Activated B cell treated with CpG ODN at 0.5 μM for 24 hours (primary cell): Measurements from ENCODE around the gene LRRC19. TPM values are rescaled to one million over a fixed set of nuclear protein-coding genes. Genes with fewer than 3 reads are reported as not detected.

Experiments used
- ATAC-seq: fragments of 200-7000 bp; cut with Tn5 transposase; one replicate; pipeline ENCODE4 v1.10.0; 2021; ENCODE audit warnings: low read depth, mild to moderate bottlenecking, moderate library complexity
- CTCF ChIA-PET: fragments of 350-600 bp; sonication (Branson Sonifier 250); formaldehyde crosslinking; loops from one replicate; lab custom pipeline; 2021; ENCODE audit warnings: antibody characterized with exemption; lab: Charles Lee
- POLR2A ChIA-PET: fragments of 350-600 bp; sonication (Branson Sonifier 250); formaldehyde crosslinking; loops from one replicate; lab custom pipeline; 2021; ENCODE audit warnings: antibody characterized with exemption; lab: Charles Lee
- DNase-seq: peaks from one replicate; pipeline ENCODE4 v3.0.0; 2022
- H3K27ac Mint-ChIP-seq: one replicate; pipeline ENCODE4 v1.8.0; 2020; ENCODE audit warnings: mixed read lengths
- H3K27me3 Mint-ChIP-seq: one replicate; pipeline ENCODE4 v1.8.0; 2021; ENCODE audit warnings: mixed read lengths
- H3K36me3 Mint-ChIP-seq: one replicate; pipeline ENCODE4 v1.8.0; 2021; ENCODE audit warnings: low read depth, mixed read lengths
- H3K4me1 Mint-ChIP-seq: one replicate; pipeline ENCODE4 v1.8.0; 2021; ENCODE audit warnings: mixed read lengths
- H3K4me3 Mint-ChIP-seq: one replicate; pipeline ENCODE4 v1.8.0; 2020; ENCODE audit warnings: mild to moderate bottlenecking, mixed read lengths
- H3K9me3 Mint-ChIP-seq: one replicate; pipeline ENCODE4 v1.8.0; 2020; ENCODE audit warnings: mixed read lengths
- intact Hi-C: fragments of 100-400 bp; cut with micrococcal nuclease; formaldehyde crosslinking; loops from one replicate; pipeline ENCODE4 v1.15.1; 2024
- total RNA-seq: library from RNA; stranded (reverse); gene quantifications from 2 replicates; pipeline ENCODE4 v1.2.3, GENCODE V29; 2022
- TF ChIP-seq, protein P1 (sequence below): fragments of 200-600 bp; IDR thresholded peaks from one replicate; pipeline ENCODE4 v1.8.0; 2022; ENCODE audit warnings: antibody characterized with exemption, mild to moderate bottlenecking

LRRC19 gene
- total RNA-seq, 1 donor from 2014 or later: not detected

DNA sequence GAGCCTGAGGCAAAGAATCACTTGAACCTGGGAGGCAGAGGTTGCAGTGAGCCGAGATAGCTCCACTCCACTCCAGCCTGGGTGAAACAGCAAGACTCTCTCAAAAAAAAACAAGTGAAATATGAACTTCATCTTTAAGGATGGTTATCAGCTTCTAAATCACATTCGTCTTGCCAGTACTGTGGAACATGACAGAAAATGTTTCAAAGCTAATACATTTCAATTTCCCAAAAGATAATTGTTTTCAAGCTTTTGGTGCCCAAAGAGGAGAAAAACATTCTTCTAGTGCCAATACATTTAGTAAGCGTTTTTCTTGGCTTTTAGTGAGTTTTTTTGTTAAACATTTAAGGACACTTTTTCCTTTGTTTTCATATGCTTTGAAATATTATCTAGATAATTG is 53.7 kb downstream of the LRRC19 start:
- ChIA-PET CTCF (no interaction called here), POLR2A (no interaction called here)
- intact Hi-C loops: no loop called here
- TF ChIP-seq, protein P1, sequence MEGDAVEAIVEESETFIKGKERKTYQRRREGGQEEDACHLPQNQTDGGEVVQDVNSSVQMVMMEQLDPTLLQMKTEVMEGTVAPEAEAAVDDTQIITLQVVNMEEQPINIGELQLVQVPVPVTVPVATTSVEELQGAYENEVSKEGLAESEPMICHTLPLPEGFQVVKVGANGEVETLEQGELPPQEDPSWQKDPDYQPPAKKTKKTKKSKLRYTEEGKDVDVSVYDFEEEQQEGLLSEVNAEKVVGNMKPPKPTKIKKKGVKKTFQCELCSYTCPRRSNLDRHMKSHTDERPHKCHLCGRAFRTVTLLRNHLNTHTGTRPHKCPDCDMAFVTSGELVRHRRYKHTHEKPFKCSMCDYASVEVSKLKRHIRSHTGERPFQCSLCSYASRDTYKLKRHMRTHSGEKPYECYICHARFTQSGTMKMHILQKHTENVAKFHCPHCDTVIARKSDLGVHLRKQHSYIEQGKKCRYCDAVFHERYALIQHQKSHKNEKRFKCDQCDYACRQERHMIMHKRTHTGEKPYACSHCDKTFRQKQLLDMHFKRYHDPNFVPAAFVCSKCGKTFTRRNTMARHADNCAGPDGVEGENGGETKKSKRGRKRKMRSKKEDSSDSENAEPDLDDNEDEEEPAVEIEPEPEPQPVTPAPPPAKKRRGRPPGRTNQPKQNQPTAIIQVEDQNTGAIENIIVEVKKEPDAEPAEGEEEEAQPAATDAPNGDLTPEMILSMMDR: no peak
- Mint-ChIP-seq H3K36me3 (peaks cover 5% of the 10 kb centered on the region), H3K27me3 (peaks cover 9% of the 10 kb centered on the region), H3K9me3 (no peaks in the 10 kb centered on the region), H3K27ac (no peak overlapping the region), H3K4me3 (no peak overlapping the region), H3K4me1 (peaks cover 28% of the 10 kb centered on the region)
- DNase-seq (no peak), ATAC-seq (no peak)

DNA sequence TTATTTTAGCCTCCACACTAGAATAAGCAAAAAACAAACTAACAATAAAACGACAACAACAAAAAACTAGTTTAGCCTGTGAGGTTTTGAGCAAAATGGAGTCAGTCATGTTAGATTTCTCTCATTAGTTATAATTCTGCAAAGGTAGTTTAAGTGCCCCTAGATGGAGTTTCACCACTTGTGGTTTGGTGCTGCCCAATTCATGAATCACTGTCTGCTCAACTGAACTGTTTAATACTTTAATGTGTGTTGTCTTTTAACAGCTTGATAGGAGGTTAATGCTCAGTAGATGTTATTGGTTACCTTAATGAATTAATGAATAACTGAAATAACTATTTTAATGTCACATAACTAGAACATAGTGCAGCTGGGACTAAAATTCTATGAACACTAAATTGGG is 55.0 kb downstream of the LRRC19 start:
- peaks cover 27% of the 10 kb centered on the region for H3K4me1 Mint-ChIP-seq
- DNase-seq: no peak
- peaks cover 9% of the 10 kb centered on the region for H3K27me3 Mint-ChIP-seq
- H3K9me3 Mint-ChIP-seq: no peaks in the 10 kb centered on the region
- ATAC-seq: no peak
- ChIA-PET POLR2A (no interaction called here), CTCF (no interaction called here)
- H3K27ac Mint-ChIP-seq: no peak overlapping the region
- H3K4me3 Mint-ChIP-seq: no peak overlapping the region
- H3K36me3 Mint-ChIP-seq: peaks cover 6% of the 10 kb centered on the region
- TF ChIP-seq, protein P1: no peak
- intact Hi-C loops: no loop called here

DNA sequence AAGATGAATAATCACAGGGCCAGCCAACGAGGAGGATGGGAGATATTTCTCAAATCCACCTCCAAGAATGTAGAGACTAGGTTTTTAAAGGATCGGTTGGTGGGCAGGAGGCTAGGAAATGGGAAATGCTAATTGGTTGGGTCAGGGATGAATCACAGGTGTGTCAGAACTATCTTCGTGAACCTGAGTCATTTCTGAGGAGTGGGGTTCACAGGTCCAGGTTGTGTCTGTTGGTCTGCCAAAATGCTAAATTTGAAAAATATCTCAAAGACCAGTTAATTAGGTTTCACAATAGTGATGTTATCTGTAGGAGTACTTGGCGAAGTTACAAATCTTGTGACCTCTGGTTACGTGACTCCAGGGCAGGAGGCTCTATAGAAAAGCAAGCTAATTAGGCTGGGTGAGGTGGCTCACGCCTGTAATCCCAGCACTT is 55.8 kb downstream of the LRRC19 start:
- H3K27ac Mint-ChIP-seq: no peak overlapping the region
- no peak overlapping the region for H3K4me3 Mint-ChIP-seq
- intact Hi-C loops: loop anchor here (10.0 kb wide), 1 partner anchor 535 kb away; no protein-coding TSS in a partner anchor
- ATAC-seq (no peak), DNase-seq (no peak)
- peaks cover 28% of the 10 kb centered on the region for H3K4me1 Mint-ChIP-seq
- H3K9me3 Mint-ChIP-seq: no peaks in the 10 kb centered on the region
- TF ChIP-seq, protein P1: no peak
- peaks cover 8% of the 10 kb centered on the region for H3K36me3 Mint-ChIP-seq
- POLR2A ChIA-PET: no interaction called here
- peaks cover 9% of the 10 kb centered on the region for H3K27me3 Mint-ChIP-seq
- CTCF ChIA-PET: no interaction called here

DNA sequence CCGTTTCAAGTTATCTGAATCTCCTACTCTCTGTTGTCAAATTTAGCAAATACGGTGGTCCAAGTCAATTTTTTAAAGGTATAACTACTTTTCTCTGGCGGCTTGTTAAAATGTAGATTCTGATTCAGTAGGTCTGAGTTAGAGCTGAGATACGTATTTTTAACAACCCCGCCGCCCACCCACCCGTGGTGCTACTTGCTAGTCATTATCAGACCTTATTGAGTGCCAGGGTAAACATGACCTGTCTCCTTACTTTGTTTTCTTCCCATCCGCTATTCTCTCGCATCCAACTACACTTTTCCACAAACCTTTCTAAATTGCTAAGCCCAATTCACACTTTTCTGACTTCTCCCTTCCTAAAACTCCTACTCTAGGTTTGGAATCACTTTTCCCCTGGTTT is 57.7 kb downstream of the LRRC19 start:
- POLR2A ChIA-PET: interaction anchor here (0.6 to 2.3 kb wide), 5 partner anchors 8 to 625 kb away, joined by 6 to 57 read pairs (median 11); partner anchors contain the start of genes C9orf72, CAAP1 and IFT74
- no peak for DNase-seq
- peaks cover 9% of the 10 kb centered on the region for H3K27me3 Mint-ChIP-seq

More for the DNA sequence above, 57.7 kb downstream of the LRRC19 start:
- Mint-ChIP-seq H3K4me1 (peaks cover 34% of the 10 kb centered on the region), H3K27ac (peak overlapping the region; percentile 98), H3K36me3 (peaks cover 12% of the 10 kb centered on the region), H3K9me3 (no peaks in the 10 kb centered on the region), H3K4me3 (peak overlapping the region; percentile 96)
- TF ChIP-seq, protein P1: no peak
- CTCF ChIA-PET: no interaction called here
- no peak for ATAC-seq
- intact Hi-C loops: loop anchor here (1.0 to 10.0 kb wide), 5 partner anchors 8 to 626 kb away; partner anchors contain the start of genes C9orf72 and CAAP1
